HG03095 (cell line): Measurements from ENCODE around the gene NSD1.

Experiments used
- ATAC-seq: cut with Tn5 transposase; IDR thresholded peaks from one replicate; pipeline ENCODE4 v1.9.1; 2021; ENCODE audit warnings: moderate library complexity; ENCODE audit not compliant: unreplicated experiment

Gene NSD1

DNA sequence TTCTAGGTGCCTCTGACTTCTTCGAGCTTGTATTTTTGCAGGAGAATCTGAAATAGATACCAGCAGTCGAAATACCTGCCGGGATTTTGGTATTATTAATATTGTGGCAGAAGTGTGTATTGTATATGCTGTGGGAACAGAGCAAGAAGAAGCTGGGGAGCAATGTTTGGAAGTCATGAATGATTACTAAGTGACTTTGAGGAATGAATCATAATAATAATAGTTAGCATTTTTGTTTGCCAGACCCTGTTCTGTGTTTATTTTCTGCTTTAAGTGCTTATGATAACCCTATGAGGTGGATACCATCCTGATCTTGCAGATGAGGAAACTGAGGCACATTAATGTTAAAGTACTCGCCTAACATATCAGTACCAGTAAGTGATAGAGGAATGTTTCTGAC is 137.5 kb downstream of the NSD1 start:
- ATAC-seq = no peak

DNA sequence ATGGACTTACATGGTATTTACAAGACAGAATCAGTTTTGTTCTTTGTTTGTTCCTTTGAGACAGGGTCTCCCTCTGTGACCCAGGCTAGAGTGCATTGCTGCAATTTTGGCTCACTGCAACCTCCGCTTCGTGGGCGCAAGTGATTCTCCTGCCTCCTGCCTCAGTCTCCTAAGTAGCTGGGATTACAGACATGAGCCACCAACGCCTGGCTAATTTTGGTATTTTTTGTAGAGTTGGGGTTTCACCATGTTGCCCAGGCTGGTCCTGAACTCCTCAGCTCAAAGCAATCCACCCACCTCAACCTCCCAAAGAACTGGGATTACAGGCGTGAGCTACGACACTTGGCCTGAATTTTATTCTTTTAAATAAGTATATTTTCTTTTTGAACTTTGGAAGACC is 142.3 kb downstream of the NSD1 start:
- no peak for ATAC-seq

DNA sequence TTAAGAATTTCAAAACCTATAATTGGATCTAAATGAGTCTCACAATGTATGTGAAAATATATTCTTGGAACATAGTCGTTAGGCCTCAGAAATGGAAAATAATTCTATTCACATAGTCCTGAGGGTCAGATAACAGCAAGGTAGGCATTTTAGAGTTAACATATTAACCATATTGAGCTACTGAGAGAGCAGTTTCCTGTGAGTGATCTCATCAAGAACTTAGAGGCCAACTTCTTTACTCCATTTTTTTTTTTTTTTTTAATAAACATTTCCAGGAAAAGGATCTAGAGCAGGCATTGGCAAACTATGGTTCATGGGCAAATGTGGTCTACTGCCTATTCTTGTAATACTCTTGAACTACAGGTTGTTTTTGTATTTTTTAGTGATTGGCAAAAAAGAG is 143.3 kb downstream of the NSD1 start:
- ATAC-seq = no peak

DNA sequence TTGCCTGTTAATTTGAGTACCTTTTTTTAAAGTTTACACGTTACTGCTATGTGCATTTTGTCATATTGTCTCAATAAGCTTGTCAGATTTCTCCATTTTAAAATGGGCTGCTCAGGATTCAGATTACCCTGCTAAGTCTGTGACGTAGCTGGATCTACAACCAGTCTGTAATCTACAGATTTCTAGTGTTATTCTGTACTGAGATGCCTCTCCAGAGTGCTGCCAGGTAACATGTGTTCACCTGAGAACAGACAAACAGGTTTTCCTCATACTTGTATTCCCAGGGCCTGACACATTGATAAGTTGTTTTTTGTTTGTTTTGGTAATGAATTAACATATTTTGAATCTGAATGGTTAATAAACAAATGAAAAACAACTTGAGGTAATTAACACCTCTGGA is 154.6 kb downstream of the NSD1 start:
- ATAC-seq = no peak

DNA sequence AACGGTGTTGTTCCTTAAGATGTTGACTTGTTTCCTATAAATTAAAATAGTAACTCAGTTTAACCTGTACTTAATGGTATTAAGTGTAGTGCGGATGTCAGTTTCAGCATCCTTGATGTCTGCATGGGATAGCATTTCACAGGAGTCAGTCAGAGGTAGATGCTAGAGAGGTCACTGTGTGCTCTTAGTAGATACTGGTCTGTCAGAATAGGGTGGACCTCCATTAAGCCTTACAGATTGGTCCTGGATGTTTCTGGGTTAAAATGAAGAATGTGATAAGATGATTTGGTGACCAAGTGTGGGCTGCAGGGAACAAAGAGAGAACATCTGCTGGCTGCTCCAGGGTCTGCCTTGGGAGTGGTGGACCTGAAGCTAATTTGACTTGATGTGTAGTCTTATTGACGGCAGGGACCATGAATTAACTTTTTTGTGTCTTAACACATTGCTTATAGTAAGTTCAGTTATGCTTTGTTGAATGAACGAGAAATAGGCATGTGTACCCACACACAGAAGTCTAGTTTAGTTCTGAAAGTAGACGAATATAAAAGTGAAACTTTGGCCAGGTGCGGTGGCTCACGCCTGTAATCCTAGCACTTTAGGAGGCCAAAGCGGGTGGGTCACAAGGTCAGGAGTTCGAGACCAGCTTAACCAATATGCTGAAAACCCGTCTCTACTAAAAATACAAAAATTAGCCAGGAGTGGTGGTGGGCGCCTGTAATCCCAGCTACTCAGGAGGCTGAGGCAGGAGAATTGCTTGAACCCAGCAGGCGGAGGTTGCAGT is 157.4 kb downstream of the NSD1 start:
- no peak for ATAC-seq

DNA sequence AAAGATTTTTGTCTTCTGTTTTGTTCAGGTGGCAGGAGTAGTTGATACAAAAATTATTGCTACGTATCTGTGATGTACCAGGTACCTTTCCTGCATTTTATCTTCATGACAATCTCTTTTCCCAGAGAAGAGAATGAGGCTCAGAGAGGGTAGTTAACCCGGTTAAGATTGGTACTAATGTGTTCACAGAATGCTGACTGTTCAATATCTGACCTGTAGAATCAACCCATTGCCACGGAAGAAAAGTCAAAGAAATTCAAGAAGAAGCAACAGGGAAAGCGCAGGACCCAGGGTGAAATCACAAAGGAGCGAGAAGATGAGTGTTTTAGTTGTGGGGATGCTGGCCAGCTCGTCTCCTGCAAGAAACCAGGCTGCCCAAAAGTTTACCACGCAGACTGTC is 158.2 kb downstream of the NSD1 start:
- ATAC-seq = no peak

DNA sequence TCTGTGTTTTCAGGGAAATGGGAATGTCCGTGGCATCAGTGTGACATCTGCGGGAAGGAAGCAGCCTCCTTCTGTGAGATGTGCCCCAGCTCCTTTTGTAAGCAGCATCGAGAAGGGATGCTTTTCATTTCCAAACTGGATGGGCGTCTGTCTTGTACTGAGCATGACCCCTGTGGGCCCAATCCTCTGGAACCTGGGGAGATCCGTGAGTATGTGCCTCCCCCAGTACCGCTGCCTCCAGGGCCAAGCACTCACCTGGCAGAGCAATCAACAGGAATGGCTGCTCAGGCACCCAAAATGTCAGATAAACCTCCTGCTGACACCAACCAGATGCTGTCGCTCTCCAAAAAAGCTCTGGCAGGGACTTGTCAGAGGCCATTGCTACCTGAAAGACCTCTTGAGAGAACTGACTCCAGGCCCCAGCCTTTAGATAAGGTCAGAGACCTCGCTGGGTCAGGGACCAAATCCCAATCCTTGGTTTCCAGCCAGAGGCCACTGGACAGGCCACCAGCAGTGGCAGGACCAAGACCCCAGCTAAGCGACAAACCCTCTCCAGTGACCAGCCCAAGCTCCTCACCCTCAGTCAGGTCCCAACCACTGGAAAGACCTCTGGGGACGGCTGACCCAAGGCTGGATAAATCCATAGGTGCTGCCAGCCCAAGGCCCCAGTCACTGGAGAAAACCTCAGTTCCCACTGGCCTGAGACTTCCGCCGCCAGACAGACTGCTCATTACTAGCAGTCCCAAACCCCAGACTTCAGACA is 160.4 kb downstream of the NSD1 start:
- no peak for ATAC-seq

DNA sequence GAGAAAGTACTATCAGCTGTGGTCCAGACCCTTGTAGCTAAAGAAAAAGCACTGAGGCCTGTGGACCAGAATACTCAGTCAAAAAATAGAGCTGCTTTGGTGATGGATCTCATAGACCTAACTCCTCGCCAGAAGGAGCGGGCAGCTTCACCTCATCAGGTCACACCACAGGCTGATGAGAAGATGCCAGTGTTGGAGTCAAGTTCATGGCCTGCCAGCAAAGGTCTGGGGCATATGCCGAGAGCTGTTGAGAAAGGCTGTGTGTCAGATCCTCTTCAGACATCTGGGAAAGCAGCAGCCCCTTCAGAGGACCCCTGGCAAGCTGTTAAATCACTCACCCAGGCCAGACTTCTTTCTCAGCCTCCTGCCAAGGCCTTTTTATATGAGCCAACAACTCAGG is 161.1 kb downstream of the NSD1 start:
- ATAC-seq = no peak

DNA sequence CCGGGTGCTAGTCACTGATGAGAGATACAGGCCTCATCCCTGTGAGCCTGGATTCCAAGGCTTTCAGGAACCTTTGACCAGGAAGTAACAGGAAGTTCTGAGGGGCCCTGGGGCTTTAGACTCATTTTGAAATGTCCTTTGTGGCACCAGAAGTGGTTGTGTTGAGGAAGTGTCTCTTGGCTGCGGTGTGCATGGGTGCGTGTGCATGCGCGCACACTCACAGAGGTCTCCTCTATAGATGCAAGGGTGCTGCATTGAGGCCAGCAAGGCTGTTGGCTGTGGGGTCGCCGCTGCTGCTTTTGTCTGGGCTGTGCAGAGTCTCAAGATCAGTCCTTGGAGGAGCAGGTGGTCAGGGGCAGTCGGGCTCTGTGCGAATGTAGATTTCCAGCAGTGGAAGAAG is 162.4 kb downstream of the NSD1 start:
- ATAC-seq = no peak

DNA sequence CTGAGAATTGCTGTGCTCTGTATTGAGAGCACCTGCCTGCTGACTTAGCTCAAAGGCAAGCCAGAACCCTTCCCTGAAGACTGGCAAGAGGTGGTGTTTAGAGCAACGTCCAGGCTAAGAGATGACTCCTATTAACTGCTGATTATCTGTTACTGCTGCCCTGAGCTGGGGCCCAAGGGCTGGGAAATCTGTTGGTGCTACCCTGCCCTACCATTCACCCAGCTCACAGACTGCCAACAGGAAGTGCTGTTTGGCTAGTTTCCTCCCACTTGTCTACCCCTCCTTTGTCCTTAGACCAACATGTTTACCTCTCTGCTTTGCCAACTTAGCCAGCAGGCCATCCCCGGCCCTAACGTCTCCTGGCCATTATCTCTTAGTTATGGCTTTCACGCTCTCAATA is 163.0 kb downstream of the NSD1 start:
- no peak for ATAC-seq

DNA sequence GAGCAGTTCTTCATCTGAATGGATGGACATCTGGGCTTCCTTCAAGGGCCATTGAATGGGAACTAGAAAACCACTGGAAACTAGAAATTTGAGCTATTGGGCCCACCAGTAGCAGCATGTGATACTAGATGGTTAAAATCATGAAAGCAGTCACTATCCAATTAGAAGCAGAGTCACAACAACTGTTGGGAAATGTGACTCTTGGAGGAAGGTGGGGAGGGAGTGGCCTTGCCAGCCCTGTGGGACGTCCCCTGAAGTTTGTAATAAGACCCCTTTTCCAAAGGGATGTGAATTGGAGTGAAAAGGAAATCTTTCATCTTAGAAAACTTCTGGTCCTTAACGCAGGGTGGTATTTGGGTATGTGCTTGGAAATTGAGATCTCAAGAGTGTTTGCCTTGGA is 164.3 kb downstream of the NSD1 start:
- no peak for ATAC-seq

DNA sequence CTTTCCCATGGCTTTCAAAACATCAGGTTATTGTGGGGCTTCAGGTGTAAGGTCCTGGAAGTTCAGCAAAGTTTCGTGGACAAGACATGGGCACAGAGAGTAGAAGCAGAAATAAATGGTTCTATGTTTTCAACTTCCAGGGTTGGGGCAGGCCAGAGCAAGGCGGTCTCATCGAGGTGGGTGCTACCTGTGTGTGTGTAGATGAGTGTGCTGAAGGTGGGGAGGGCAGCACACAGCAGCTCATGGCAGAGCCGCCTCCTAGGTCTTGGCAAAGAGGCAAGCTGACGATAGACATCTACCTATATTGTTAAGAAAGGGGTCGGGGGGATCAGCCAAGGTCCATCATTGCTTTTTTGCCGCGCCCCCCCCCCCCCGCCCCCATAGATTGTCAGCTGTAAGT is 166.1 kb downstream of the NSD1 start:
- no peak for ATAC-seq

DNA sequence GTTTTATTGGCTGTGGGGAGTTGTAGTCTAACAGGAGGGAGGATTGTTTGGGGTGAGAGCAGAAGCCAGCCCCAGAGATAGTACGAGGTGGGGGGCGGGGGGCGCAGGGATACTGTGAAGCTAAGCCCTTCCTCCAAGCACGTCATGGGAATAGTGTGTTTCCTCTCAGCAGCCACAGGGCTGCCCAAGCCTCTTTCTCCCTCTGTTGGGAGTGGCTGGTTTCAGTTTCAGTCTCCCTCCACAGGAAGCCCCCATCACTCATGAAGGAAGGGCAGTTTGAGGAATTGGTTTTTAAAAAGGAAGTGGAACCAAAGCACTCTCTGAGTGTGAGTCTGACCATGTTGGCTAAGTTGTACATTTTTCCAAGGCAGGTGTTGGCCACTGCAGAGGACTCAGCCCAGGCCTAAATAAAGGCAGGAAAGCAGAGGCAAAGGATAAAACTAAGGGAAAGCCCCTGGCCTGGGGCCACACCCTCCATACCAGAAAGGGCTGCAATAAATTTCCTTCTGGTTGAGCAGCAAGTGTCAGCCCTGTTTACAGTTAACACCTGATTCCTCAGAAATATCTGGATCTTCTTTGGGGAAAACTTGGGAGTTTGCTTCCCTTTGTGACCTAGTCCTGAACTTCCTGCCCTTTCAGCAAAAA is 166.8 kb downstream of the NSD1 start:
- ATAC-seq = peak; percentile 36

DNA sequence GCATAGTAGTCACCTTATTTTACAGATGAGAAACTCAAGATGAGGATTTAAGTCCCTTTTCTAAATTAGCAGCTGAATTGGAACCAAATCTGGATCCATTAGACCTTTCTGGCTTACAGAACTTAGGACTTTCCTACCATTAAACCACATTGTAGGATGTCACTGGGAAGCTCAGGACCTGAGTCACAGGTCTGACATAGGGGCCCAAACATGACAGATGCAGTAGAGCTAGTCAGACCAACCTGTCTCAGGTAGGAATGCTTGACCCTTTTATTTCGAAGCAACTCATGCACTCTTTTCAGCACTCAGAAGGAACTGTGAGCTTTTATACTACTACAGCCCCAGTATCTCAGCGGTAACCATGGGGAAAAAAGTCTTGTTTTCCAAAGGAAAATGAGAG is 167.4 kb downstream of the NSD1 start:
- ATAC-seq = no peak

DNA sequence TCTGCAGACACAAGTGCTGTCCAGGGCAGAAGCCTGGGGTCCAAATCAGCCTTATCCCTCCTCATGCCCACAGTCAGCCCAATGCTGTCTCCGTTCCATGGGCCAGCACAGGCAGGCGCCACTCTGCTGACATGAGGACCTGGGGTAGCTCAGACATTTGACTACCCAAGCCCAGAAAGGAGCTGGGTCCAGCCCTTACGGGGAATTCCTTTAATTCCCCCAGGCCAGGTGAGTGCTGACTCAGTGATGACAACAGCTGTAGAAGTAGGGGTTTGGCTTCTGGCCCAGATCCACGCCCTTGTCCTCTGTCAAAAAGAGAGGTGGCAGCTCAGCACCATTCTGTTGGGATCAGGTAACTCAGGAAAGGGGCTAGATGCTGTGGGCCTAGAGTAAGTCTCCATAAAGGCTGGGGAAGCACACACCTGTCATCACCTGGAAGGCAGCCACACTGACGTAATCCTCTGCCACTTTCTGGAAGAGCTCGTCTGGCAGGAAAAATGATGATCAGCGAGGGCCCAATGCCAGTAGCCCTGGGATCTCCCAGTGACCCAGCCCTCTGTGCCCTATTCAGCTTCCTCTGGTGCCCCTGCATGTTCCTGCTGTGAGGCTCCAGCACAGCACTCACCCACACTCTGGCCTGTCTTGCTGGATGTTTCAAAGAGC is 168.1 kb downstream of the NSD1 start:
- ATAC-seq = no peak

DNA sequence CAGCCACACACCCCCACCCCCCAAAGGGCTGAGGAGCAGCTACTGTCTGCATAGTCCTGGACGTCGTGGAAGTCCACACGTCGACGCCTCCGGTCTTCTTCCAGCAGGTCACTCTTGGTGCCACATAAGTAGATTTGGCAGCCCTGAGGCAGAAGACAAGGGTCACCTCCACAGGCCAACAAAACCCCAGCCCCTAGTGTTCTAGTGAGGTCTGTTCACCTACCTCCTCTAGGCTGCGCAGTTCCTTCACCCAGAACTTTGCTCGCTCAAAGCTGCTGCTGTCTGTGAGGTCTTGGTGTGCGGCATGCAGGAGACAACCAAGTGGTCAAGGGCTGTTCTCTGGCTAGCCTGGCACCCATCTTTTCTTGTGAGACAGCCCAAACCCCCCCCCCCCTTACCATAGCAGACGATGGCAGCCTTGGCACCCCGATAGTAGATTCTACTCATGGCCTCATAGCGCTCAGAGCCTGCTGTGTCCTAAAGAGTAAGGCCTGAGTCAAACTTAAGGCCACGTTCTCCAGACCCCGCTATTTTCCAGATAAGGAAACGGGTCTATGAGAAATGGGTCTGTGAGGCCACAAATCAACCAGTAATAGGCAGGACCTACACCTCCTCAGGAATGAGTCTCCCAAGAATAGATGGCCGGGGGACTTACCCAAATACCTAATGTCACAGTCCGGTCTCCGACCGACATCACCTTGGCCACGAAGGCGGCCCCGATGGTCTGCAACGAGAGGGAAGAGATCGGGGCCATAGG is 169.0 kb downstream of the NSD1 start:
- ATAC-seq = no peak

DNA sequence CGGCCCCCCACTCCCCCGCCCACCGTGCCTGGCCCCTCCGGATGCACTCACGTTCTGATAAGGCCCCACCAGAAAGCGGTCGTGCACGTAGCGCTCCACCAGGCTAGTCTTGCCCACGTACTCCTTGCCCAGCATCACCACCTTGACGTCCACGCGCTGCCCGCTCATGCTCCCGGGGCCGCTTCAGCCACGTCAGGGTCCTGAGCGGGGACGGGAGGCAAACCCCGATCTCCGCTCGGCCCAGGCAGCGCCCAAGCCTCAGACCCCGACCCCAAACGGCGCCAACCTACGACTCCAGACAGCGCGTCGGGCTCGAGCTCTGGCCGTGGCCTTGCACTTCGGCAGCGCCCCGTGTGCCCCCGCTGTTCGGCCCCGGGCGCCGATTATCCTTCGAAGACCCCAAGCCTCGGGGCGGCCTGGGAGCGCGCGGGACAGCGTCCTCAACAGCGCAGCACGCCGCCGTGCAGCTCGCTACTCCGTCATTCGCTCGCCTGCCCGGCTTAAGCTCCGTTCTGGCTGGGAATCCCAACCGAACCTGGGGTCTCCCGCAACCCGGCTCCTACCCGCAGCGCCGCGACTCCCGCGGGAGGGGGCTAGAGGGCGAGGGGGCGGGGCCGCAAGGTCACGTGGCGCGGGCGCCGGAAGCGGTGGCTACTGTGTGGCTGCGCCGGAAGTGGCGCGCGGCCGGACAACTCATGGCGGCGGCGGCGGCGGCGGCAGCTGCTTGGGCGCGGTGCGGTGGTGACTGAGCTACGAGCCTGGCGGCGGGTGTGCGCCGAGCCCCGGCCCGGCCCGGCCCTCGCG is 169.8 kb downstream of the NSD1 start, which contains the start of the genes PRELID1 and RAB24:
Gene PRELID1 (plus strand): TSS at position 679 of the 804 bp plus-strand sequence. CDS start 187 bp downstream, outside the sequence.
Gene RAB24 (minus strand): TSS at position 599 of the 804 bp plus-strand sequence. CDS start 431 bp downstream, at position 168.
- peak; percentile 45 for ATAC-seq

DNA sequence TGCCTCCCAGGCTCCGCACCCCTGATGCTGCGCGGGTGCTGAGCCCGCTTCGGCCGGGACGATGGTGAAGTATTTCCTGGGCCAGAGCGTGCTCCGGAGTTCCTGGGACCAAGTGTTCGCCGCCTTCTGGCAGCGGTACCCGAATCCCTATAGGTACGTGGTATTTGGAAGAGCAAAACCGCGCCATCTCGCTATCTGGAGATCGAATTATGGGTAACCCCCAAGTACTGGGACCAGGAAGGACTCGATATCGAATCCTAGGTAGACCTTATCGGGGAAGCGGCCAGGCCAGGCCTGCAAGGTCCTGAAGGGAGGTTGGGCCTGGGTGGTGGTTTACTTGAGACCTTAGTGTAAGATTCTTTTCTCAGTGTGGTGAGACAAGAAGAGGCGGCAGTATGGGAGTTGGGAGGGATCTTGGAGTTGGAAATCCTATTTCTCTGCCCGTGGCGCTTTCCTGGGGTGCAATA is 170.4 kb downstream of the NSD1 start:
- ATAC-seq = no peak

DNA sequence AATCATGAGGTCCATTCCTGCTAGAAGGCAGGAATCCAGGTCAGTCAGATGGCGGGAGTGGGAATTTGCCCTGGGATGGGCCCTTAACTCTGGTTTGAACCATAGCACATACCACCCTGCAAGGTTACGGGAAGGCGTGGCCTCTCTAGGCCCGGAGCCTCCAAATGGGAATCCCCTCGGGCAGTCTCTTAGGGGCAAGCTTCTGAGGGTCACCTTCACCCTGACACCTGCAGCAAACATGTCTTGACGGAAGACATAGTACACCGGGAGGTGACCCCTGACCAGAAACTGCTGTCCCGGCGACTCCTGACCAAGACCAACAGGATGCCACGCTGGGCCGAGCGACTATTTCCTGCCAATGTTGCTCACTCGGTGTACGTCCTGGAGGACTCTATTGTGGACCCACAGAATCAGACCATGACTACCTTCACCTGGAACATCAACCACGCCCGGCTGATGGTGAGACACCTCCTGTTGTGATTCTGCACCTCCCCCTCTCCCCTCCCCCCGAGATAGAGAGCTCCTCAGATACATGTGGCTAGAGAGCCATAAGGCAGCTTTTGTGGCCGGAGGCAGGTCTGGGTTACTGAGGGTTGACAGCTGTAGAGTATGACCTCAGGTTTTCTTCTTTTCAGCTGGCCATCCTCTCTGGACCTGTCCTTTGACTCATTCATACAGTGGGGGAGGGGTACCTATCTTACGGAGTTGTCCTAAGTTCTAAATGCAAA is 171.0 kb downstream of the NSD1 start:
- no peak for ATAC-seq
